Transverse colon (tissue), 4 donors: ENCODE measurements around the gene BEX5. TPM values are rescaled to one million over a fixed set of nuclear protein-coding genes. Genes with fewer than 3 reads are reported as not detected.
"Not testable (repeated sequence)": the region's sequence is repeated elsewhere in the genome, so short reads cannot be mapped to it uniquely, and the experiment has no call there.

Experiments
- DNase-seq: peaks from one replicate; pipeline ENCODE4 v3.0.0-alpha.2; 2019
- H3K27ac ChIP-seq, 4 donors: fragments of 200-600 bp; sonication (generic); 2 replicates each; pipeline ENCODE4 v1.5.1; 2016 to 2018; ENCODE audit warnings: inconsistent platforms in 4 of 4
- H3K27me3 ChIP-seq: fragments of 200-600 bp; sonication (generic); 2 replicates; pipeline ENCODE4 v1.5.1; 2017; ENCODE audit warnings: inconsistent platforms
- H3K36me3 ChIP-seq, 4 donors: fragments of 200-600 bp; sonication (generic); 2 replicates each; pipeline ENCODE4 v1.5.1; 2017 to 2019; ENCODE audit warnings: inconsistent platforms in 4 of 4
- H3K4me1 ChIP-seq, 4 donors: fragments of 200-600 bp; sonication (generic); 2 replicates each; pipeline ENCODE4 v1.5.1; 2017 to 2020; ENCODE audit warnings: inconsistent platforms in 4 of 4
- H3K4me3 ChIP-seq, 4 donors: fragments of 200-600 bp; sonication (generic); 1 replicate in 1 of 4; 2 replicates in 3 of 4; pipeline versions ENCODE4 v1.5.1 to v1.6.1; 2017 to 2019; ENCODE audit warnings: inconsistent platforms in 4 of 4
- H3K9me3 ChIP-seq, 2 donors: fragments of 200-600 bp; sonication (generic); 2 replicates each; pipeline ENCODE4 v1.5.1; 2017 to 2019; ENCODE audit warnings: inconsistent platforms in 2 of 2
- CTCF ChIP-seq, 5 experiments: fragments of 200-600 bp in 3 of 5; fragments of 450-650 bp in 2 of 5; sonication (generic) in 3 of 5; IDR thresholded peaks; 1 replicate in 2 of 5; 2 replicates in 3 of 5; pipeline ENCODE4 v1.5.1; 2016 to 2017; ENCODE audit warnings: antibody characterized with exemption in 5 of 5, inconsistent platforms in 3 of 5, mild to moderate bottlenecking in 2 of 5, moderate library complexity in 1 of 5
- EP300 ChIP-seq: sonication (generic); formaldehyde crosslinking; IDR thresholded peaks from one replicate; pipeline ENCODE4 v1.6.1; 2017; ENCODE audit warnings: antibody characterized with exemption, low read depth
- POLR2A ChIP-seq: fragments of 450-650 bp; IDR thresholded peaks from one replicate; pipeline ENCODE4 v1.6.1; 2016; ENCODE audit warnings: antibody characterized with exemption, mild to moderate bottlenecking, moderate library complexity
- POLR2AphosphoS5 ChIP-seq, 3 donors: sonication (generic); formaldehyde crosslinking; IDR thresholded peaks; one replicate each; pipeline ENCODE4 v1.6.1; 2016; ENCODE audit warnings: antibody characterized with exemption in 3 of 3
- WGBS, 2 donors: methylation state at CpG; one replicate each; pipeline ENCODE4 v1.1.5; 2018; ENCODE audit warnings: low coverage in 1 of 2; 5-methylcytosine and 5-hydroxymethylcytosine counted together
- in situ Hi-C, 4 donors: fragments of 200-750 bp; cut with MboI; loops; one replicate each; pipeline versions ENCODE4 v1.15.0 to v1.15.1; 2017; ENCODE audit warnings: low sequenced_read_pairs in 3 of 4, low pct_ligation_motif_present in 1 of 4, low pct_unique_long_range_greater_than_20kb in 1 of 4
- intact Hi-C: fragments of 100-400 bp; cut with DNase I; formaldehyde crosslinking; loops from one replicate; pipeline ENCODE4 v1.15.1; 2023; ENCODE audit warnings: low total_unique reads
- total RNA-seq, 4 donors: library from RNA; depleted of rRNA; stranded (reverse); fragments of >200 nt; gene quantifications; one replicate each; pipeline ENCODE4 v1.1.0, GENCODE V29; 2016

Gene BEX5
- total RNA-seq, 4 donors from 2014 or later, result 1.5 to 4.0 TPM; not detected in 2

- 25% methylated on average over 11 of the region's 11 CpGs; no CpG with 5 or more reads in 1 of the 2 donors for WGBS, 2 donors
- peak; percentile 9 for DNase-seq
- intact Hi-C loops (no loop called here), in situ Hi-C loops (no loop called here)
- H3K9me3 ChIP-seq, result no peaks in the 10 kb centered on the region
- H3K27ac ChIP-seq, result no peak overlapping the region
- TF ChIP-seq POLR2AphosphoS5 (IDR thresholded peaks at IDR 0.05) (no peak), CTCF (IDR thresholded peaks at IDR 0.05) (peak in 1 of 5 experiments; percentile 28)
- no peaks in the 10 kb centered on the region for H3K4me1 ChIP-seq
- H3K36me3 ChIP-seq, result no peaks in the 10 kb centered on the region
- no peaks in the 10 kb centered on the region for H3K27me3 ChIP-seq
- no peak overlapping the region for H3K4me3 ChIP-seq
These were observed 1.4 kb downstream of the BEX5 start for GRCh38 chrX:102154218-102154860.

GRCh38 chrX:102142274-102142673 is 13.5 kb downstream of the BEX5 start, which contains the start of gene TCEAL6:
Gene TCEAL6 (minus strand): TSS chrX:102142481.
- WGBS, 2 donors, result 41% methylated on average over 13 of the region's 31 CpGs; no CpG with 5 or more reads in 1 of the 2 donors

DNA sequence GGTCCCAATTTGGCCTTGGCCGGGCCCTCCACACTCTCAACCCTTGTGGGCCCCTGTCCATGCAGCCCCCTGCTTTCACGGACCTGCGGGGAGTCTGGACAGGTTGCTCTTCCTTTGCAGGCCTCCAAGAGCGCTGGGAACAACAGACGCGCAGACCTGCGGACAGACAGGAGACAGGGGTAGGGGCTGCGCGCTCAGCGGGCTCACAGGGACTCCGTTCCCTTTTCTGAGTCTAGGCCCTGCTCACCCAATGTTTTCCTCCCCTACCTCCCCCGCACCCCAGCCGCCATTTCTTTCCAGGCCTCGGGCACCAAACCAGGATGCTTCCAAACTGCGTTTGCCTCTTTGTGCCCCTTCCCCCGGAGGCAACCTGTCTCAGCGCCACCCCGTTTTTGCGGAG is 14.1 kb downstream of the BEX5 start:
- DNase-seq, H3K27me3 ChIP-seq, H3K36me3 ChIP-seq, H3K27ac ChIP-seq, H3K4me3 ChIP-seq, in situ Hi-C loops, H3K9me3 ChIP-seq, intact Hi-C loops, H3K4me1 ChIP-seq: not testable (repeated sequence)
- 66% methylated on average over 19 of the region's 19 CpGs; no CpG with 5 or more reads in 1 of the 2 donors for WGBS, 2 donors

More at GRCh38 chrX:102142274-102142673, 13.5 kb downstream of the BEX5 start, which contains the start of gene TCEAL6:
- H3K4me3 ChIP-seq, H3K36me3 ChIP-seq, DNase-seq, intact Hi-C loops, H3K27me3 ChIP-seq, in situ Hi-C loops, H3K9me3 ChIP-seq, H3K27ac ChIP-seq, H3K4me1 ChIP-seq: not testable (repeated sequence)

DNA sequence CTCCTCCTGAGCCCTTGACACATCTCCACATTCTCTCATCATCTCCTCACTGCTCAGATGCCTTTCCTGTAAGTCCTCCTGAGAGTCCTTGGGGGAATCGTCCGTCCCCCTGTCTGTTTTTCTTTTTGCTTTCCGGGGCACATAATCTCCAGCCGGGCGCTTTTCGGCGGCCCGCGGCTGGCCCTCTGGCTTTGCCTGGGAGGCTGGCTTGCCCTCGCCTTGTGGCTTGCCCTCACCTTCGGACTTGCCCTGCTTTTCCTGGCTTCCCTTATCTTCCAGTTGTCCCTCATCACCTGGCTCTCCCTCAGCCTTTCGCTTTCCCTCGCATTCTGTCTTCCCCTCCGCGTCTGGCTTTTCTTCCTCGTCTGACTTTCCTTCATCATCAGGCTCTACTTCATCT is 14.9 kb downstream of the BEX5 start:
- intact Hi-C loops, H3K36me3 ChIP-seq, H3K4me1 ChIP-seq, DNase-seq, H3K27ac ChIP-seq, H3K4me3 ChIP-seq, H3K9me3 ChIP-seq, H3K27me3 ChIP-seq, in situ Hi-C loops: not testable (repeated sequence)
- WGBS, 2 donors, result 60 to 76% methylated on average over 11 to 16 of the region's 16 CpGs

DNA sequence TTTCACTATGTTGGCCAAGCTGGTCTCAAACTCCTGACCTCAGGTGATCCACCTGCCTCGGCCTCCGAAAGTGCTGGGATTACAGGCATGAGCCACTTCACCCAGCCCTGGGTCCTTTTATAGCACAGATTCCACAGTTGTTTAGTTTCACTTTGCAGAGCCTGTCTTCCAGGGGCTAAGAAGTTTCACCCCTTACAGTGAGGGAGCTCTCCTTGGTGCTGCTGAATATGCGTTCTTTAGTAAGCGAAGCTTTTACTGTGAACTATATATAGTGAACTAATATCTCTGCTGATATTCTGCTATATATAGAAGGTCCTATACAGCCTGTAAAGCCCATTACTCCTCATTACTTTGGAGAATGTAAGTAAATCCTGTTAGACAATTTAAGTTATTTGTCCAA is 17.7 kb downstream of the BEX5 start:
- no peaks in the 10 kb centered on the region for H3K36me3 ChIP-seq
- intact Hi-C loops, result no loop called here
- TF ChIP-seq CTCF (IDR thresholded peaks at IDR 0.05) (no peak), EP300 (no peak), POLR2A (no peak), POLR2AphosphoS5 (IDR thresholded peaks at IDR 0.05) (no peak)
- WGBS, 2 donors, result 60 to 66% methylated on average over 1 to 4 of the region's 4 CpGs
- no peaks in the 10 kb centered on the region for H3K9me3 ChIP-seq
- no peaks in the 10 kb centered on the region for H3K4me1 ChIP-seq
- DNase-seq, result no peak
- H3K4me3 ChIP-seq, result no peak overlapping the region
- H3K27me3 ChIP-seq, result peaks cover 7% of the 10 kb centered on the region
- H3K27ac ChIP-seq, result no peak overlapping the region
- in situ Hi-C loops, result no loop called here

DNA sequence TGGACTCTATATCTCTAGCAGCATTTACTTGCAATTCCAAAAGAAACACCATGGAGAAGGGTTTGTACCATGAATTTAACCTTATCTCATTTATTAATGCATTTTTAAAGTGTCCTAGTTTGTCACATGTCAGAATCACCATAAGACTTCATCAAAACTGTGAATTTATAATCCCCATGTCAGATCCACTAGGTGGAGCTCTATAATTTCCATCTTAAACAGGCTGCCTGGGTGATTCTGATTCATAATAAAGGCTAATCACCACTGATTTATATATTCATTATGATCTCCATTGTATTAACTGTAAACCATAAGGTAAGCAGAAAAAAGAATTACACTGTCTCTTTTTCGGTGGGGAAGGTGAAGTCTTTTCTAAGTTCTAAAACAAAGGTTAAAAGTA is 26.3 kb downstream of the BEX5 start:
- in situ Hi-C loops, result no loop called here
- WGBS, 2 donors, result 21 to 40% methylated on average over 1 of the region's 1 CpG
- intact Hi-C loops, result no loop called here
- H3K4me3 ChIP-seq, result no peak overlapping the region
- H3K4me1 ChIP-seq, result no peaks in the 10 kb centered on the region
- H3K27ac ChIP-seq, result no peak overlapping the region
- TF ChIP-seq CTCF (IDR thresholded peaks at IDR 0.05), result peak in 1 of 5 experiments; percentile 12
- TF ChIP-seq POLR2A, result no peak
- TF ChIP-seq EP300, result no peak
- H3K27me3 ChIP-seq, result no peaks in the 10 kb centered on the region
- no peaks in the 10 kb centered on the region for H3K9me3 ChIP-seq
- no peak for DNase-seq
- H3K36me3 ChIP-seq, result no peaks in the 10 kb centered on the region
